Measurements from ENCODE around the gene HOXA13. TPM values are rescaled to one million over a fixed set of nuclear protein-coding genes. Genes with fewer than 3 reads are reported as not detected.

Gene HOXA13
- total RNA-seq, 1 experiment from 2014 or later = not detected

DNA sequence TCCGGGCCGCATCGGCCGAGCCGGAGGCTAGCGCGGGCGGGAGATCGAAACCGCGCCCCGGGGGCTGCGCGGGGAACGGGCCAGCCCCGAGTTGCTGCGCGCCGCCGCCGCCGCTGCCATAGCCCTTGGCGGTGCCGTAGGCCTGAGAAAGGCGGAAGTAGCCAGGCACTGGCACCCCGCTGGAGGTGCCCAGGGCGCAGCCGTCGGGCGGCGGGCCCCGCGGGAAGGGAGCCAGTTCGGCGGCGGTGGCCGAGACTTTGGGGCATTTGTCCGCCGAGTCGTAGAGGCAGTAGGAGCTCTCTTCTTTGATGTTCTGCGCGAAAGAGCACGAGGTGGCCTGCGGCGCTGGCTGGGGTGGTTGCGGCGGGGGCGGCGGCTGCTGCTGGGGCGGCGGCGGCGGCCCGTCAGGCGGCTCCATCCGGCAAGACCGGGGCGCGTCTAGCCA is 26.4 kb downstream of the HOXA13 start:
- Mint-ChIP-seq H3K27ac (ENCODE audit: low read depth, unreplicated experiment) (no peak overlapping the region), H3K4me1 (ENCODE audit: insufficient read depth, unreplicated experiment) (peaks cover 18% of the 10 kb centered on the region), H3K9me3 (ENCODE audit: unreplicated experiment) (no peaks in the 10 kb centered on the region), H3K4me3 (ENCODE audit: unreplicated experiment) (peak overlapping the region; percentile 79), H3K27me3 (ENCODE audit: insufficient read depth, unreplicated experiment) (no peaks in the 10 kb centered on the region), H3K36me3 (ENCODE audit: insufficient read depth, unreplicated experiment) (peaks cover 11% of the 10 kb centered on the region)
- ChIA-PET POLR2A (interaction anchor here (0.5 to 6.3 kb wide), 12 partner anchors 11 to 796 kb away, joined by 3 to 59 read pairs (median 8); partner anchors contain the start of genes HOXA1, HOXA5 and HOXA6), CTCF (interaction anchor here (0.5 to 1.5 kb wide), 3 partner anchors 11 to 1383 kb away, joined by 3 to 14 read pairs (median 3); no protein-coding TSS in a partner anchor)
- intact Hi-C loops (cut with micrococcal nuclease) = no loop called here
- TF ChIP-seq, protein P1, sequence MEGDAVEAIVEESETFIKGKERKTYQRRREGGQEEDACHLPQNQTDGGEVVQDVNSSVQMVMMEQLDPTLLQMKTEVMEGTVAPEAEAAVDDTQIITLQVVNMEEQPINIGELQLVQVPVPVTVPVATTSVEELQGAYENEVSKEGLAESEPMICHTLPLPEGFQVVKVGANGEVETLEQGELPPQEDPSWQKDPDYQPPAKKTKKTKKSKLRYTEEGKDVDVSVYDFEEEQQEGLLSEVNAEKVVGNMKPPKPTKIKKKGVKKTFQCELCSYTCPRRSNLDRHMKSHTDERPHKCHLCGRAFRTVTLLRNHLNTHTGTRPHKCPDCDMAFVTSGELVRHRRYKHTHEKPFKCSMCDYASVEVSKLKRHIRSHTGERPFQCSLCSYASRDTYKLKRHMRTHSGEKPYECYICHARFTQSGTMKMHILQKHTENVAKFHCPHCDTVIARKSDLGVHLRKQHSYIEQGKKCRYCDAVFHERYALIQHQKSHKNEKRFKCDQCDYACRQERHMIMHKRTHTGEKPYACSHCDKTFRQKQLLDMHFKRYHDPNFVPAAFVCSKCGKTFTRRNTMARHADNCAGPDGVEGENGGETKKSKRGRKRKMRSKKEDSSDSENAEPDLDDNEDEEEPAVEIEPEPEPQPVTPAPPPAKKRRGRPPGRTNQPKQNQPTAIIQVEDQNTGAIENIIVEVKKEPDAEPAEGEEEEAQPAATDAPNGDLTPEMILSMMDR (IDR thresholded peaks at IDR 0.05; ENCODE audit: unreplicated experiment) = no peak
- peak; percentile 17 for DNase-seq (ENCODE audit: unreplicated experiment)
- no TSS peak for BruUV-seq (replicated peaks)

DNA sequence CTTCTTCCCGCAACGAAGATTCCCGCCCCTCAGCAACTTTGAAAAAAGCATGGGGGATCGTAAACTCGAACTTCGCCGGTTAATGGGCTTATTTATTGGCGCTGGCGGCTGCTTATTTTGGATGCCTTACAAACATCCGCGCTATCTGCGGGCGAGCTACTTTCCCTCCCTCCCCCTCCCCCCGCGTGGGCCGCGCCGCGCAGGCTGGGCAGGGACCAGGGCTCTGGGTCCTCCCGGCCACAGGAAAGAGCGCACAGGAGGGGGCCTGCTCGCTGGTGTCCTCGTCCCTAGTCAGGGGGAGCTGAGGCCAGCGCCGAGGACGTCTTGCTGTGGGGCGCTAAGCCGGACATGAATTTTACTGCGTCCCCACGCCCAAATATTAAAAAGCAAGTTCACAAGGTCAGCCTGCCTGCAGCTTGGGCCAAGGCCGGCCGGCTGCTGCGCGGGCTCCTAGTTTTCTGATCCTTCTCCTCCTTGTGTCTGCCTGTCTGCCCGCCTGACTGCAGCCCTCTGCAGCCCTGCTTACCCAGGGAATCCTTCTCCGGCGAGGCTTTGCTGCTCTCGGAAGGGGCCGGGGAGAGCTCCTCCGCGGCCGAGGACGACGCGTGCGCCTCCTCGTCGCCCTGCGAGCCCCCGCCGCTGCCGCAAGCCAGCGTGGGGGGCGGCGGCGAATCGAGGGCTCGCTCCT is 26.9 kb downstream of the HOXA13 start:
- no TSS peak for BruUV-seq (replicated peaks)
- Mint-ChIP-seq H3K36me3 (ENCODE audit: insufficient read depth, unreplicated experiment) (peaks cover 11% of the 10 kb centered on the region), H3K27ac (ENCODE audit: low read depth, unreplicated experiment) (peak overlapping the region; percentile 87), H3K4me3 (ENCODE audit: unreplicated experiment) (peak overlapping the region; percentile 79), H3K27me3 (ENCODE audit: insufficient read depth, unreplicated experiment) (no peaks in the 10 kb centered on the region), H3K4me1 (ENCODE audit: insufficient read depth, unreplicated experiment) (peaks cover 20% of the 10 kb centered on the region), H3K9me3 (ENCODE audit: unreplicated experiment) (no peaks in the 10 kb centered on the region)
- ChIA-PET POLR2A (interaction anchor here (0.5 to 6.3 kb wide), 15 partner anchors 10 to 795 kb away, joined by 3 to 59 read pairs (median 4); partner anchors contain the start of genes HOXA1, HOXA5 and HOXA6), CTCF (interaction anchor here (0.5 to 1.7 kb wide), 5 partner anchors 11 to 1382 kb away, joined by 3 to 14 read pairs (median 3); no protein-coding TSS in a partner anchor)
- intact Hi-C loops (cut with micrococcal nuclease) = no loop called here
- peak; percentile 55 for DNase-seq (ENCODE audit: unreplicated experiment)
- TF ChIP-seq, protein P1 (IDR thresholded peaks at IDR 0.05; ENCODE audit: unreplicated experiment) = no peak

DNA sequence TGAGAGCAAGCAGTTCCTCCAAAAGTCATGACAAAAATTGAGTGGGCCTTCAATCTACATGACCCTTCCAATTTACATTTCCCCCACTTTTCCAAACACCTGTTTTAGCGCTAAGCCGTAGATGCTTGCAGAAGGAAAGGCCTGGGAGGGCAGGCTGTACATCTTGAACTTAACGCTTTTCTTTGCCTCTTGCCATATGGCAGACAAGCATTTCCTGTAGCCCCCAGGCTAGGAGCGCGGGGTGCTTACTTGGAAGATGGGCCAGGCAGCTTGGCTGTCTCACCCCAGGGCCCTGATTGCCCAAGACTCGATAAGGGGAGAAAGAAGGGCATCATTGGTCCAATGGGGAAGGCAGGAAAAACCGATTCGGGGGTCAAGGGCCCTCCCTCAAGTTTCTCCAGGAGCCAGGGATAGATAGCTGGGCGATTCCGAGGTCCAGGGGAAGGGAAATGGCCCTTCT is 27.5 kb downstream of the HOXA13 start:
- Mint-ChIP-seq H3K27me3 (ENCODE audit: insufficient read depth, unreplicated experiment) (no peaks in the 10 kb centered on the region), H3K4me3 (ENCODE audit: unreplicated experiment) (peak overlapping the region; percentile 79), H3K36me3 (ENCODE audit: insufficient read depth, unreplicated experiment) (peaks cover 11% of the 10 kb centered on the region), H3K4me1 (ENCODE audit: insufficient read depth, unreplicated experiment) (peaks cover 20% of the 10 kb centered on the region), H3K27ac (ENCODE audit: low read depth, unreplicated experiment) (peak overlapping the region; percentile 87), H3K9me3 (ENCODE audit: unreplicated experiment) (no peaks in the 10 kb centered on the region)
- BruUV-seq (replicated peaks) = no TSS peak
- ChIA-PET CTCF (interaction anchor here (0.7 to 1.7 kb wide), 5 partner anchors 10 to 1402 kb away, joined by 3 to 14 read pairs (median 6); no protein-coding TSS in a partner anchor), POLR2A (interaction anchor here (0.9 to 6.3 kb wide), 13 partner anchors 10 to 636 kb away, joined by 3 to 59 read pairs (median 12); partner anchors contain the start of genes HOXA1, HOXA5 and HOXA6)
- intact Hi-C loops (cut with micrococcal nuclease) = no loop called here
- DNase-seq (ENCODE audit: unreplicated experiment) = peak; percentile 63
- TF ChIP-seq, protein P1 (IDR thresholded peaks at IDR 0.05; ENCODE audit: unreplicated experiment) = no peak

Data from MCF 10A (cell line).